MCF 10A (cell line): ENCODE measurements around the gene PSD2. TPM values are rescaled to one million over a fixed set of nuclear protein-coding genes. Genes with fewer than 3 reads are reported as not detected.

ENCODE experiments used
- BruUV-seq: library from RNA; stranded (reverse); fragments of 400-500 nt; replicated peaks from 2 replicates; lab custom pipeline; 2021; lab: Mats Ljungman, UMichigan
- CTCF ChIA-PET: fragments of 300-600 bp; sonication (Branson Sonifier 250); formaldehyde crosslinking; extraction: SDS; loops from one replicate; lab custom pipeline; 2021; ENCODE audit warnings: antibody characterized with exemption, inconsistent platforms; lab: Yijun Ruan, JAX
- POLR2A ChIA-PET: fragments of 300-600, 350-650 bp; sonication (Branson Sonifier 250); formaldehyde crosslinking; extraction: SDS; loops from one replicate; lab custom pipeline; 2020; ENCODE audit warnings: antibody characterized with exemption, inconsistent platforms; lab: Yijun Ruan, JAX
- DNase-seq: peaks from one replicate; pipeline ENCODE4 v3.0.0-alpha.2; 2018; ENCODE audit not compliant: unreplicated experiment
- H3K27ac Mint-ChIP-seq: one replicate; pipeline ENCODE4 v1.8.0; 2022; ENCODE audit warnings: mild to moderate bottlenecking, low read depth, mixed read lengths; ENCODE audit not compliant: unreplicated experiment
- H3K27me3 Mint-ChIP-seq: one replicate; pipeline ENCODE4 v1.8.0; 2022; ENCODE audit warnings: mixed read lengths; ENCODE audit not compliant: insufficient read depth, unreplicated experiment
- H3K36me3 Mint-ChIP-seq: one replicate; pipeline ENCODE4 v1.8.0; 2022; ENCODE audit warnings: mild to moderate bottlenecking, moderate library complexity, mixed read lengths; ENCODE audit not compliant: insufficient read depth, unreplicated experiment
- H3K4me1 Mint-ChIP-seq: one replicate; pipeline ENCODE4 v1.8.0; 2022; ENCODE audit warnings: mixed read lengths; ENCODE audit not compliant: insufficient read depth, unreplicated experiment
- H3K4me3 Mint-ChIP-seq: one replicate; pipeline ENCODE4 v1.8.0; 2022; ENCODE audit warnings: mild to moderate bottlenecking, moderate library complexity, mixed read lengths; ENCODE audit not compliant: unreplicated experiment
- H3K9me3 Mint-ChIP-seq: one replicate; pipeline ENCODE4 v1.8.0; 2022; ENCODE audit warnings: mixed read lengths; ENCODE audit not compliant: unreplicated experiment
- CTCF ChIP-seq: fragments of 200-600 bp; IDR thresholded peaks from one replicate; pipeline ENCODE4 v1.8.0; 2022; ENCODE audit warnings: antibody characterized with exemption, mild to moderate bottlenecking; ENCODE audit not compliant: unreplicated experiment
- intact Hi-C: fragments of 100-400 bp; cut with micrococcal nuclease; formaldehyde crosslinking; loops from 2 replicates; pipeline ENCODE4 v1.14.1; 2022
- total RNA-seq: library from RNA; stranded (reverse); gene quantifications from 2 replicates; pipeline ENCODE4 v1.2.3, GENCODE V29; 2022

The PSD2 gene
- total RNA-seq, 1 experiment from 2014 or later: not detected

GRCh38 chr5:139821806-139822552 is 26.4 kb downstream of the PSD2 start:
- peaks cover 8% of the 10 kb centered on the region for H3K9me3 Mint-ChIP-seq
- intact Hi-C loops: no loop called here
- H3K36me3 Mint-ChIP-seq: no peaks in the 10 kb centered on the region
- H3K4me1 Mint-ChIP-seq: no peaks in the 10 kb centered on the region
- POLR2A ChIA-PET: no interaction called here
- CTCF ChIA-PET: interaction anchor here (2.1 to 3.2 kb wide), 2 partner anchors 146 to 147 kb away, joined by 7 to 14 read pairs; no protein-coding TSS in a partner anchor
- H3K27me3 Mint-ChIP-seq: peaks cover 69% of the 10 kb centered on the region
- no peak overlapping the region for H3K27ac Mint-ChIP-seq
- no peak for DNase-seq
- no peak overlapping the region for H3K4me3 Mint-ChIP-seq
- TF ChIP-seq CTCF: no peak
- BruUV-seq: no TSS peak

GRCh38 chr5:139822553-139823425 is 27.2 kb downstream of the PSD2 start:
- intact Hi-C loops: no loop called here
- ChIA-PET CTCF (interaction anchor here (3.2 kb wide), 1 partner anchor 145 kb away, joined by 14 read pairs; no protein-coding TSS in a partner anchor), POLR2A (no interaction called here)
- H3K36me3 Mint-ChIP-seq: no peaks in the 10 kb centered on the region
- no peaks in the 10 kb centered on the region for H3K4me1 Mint-ChIP-seq
- peaks cover 8% of the 10 kb centered on the region for H3K9me3 Mint-ChIP-seq
- TF ChIP-seq CTCF: no peak
- no peak overlapping the region for H3K27ac Mint-ChIP-seq
- no TSS peak for BruUV-seq
- H3K27me3 Mint-ChIP-seq: peaks cover 69% of the 10 kb centered on the region
- no peak for DNase-seq
- no peak overlapping the region for H3K4me3 Mint-ChIP-seq

GRCh38 chr5:139823757-139824355 is 28.2 kb downstream of the PSD2 start:
- POLR2A ChIA-PET: no interaction called here
- peaks cover 3% of the 10 kb centered on the region for H3K9me3 Mint-ChIP-seq
- TF ChIP-seq CTCF: no peak
- no peak overlapping the region for H3K27ac Mint-ChIP-seq
- H3K4me3 Mint-ChIP-seq: no peak overlapping the region
- CTCF ChIA-PET: interaction anchor here (0.8 to 3.2 kb wide), 2 partner anchors 58 to 144 kb away, joined by 5 to 14 read pairs; no protein-coding TSS in a partner anchor
- no TSS peak for BruUV-seq
- H3K4me1 Mint-ChIP-seq: no peaks in the 10 kb centered on the region
- intact Hi-C loops: no loop called here
- H3K36me3 Mint-ChIP-seq: no peaks in the 10 kb centered on the region
- peaks cover 67% of the 10 kb centered on the region for H3K27me3 Mint-ChIP-seq
- no peak for DNase-seq
